HEK293 (cell line): ENCODE data around the gene NCKAP5.

Source experiments
- CTCF ChIA-PET: fragments of 350-600 bp; formaldehyde crosslinking; extraction: SDS; loops from one replicate; lab custom pipeline; 2021; ENCODE audit warnings: antibody characterized with exemption; lab: Yijun Ruan, JAX
- POLR2A ChIA-PET: fragments of 300-600 bp; formaldehyde crosslinking; extraction: SDS; loops from one replicate; lab custom pipeline; 2020; ENCODE audit warnings: antibody characterized with exemption, inconsistent platforms; lab: Yijun Ruan, JAX
- H3K27ac ChIP-seq: fragments of 200-500 bp; sonication (Bioruptor generic); 2 replicates; pipeline ENCODE4 v1.5.1; 2014; ENCODE audit warnings: low read depth, low read length, control low read depth, inconsistent platforms; ENCODE audit errors: extremely low read depth
- H3K36me3 ChIP-seq, 2 experiments: fragments of 200-500 bp in 1 of 2; sonication (Bioruptor generic) in 1 of 2; 1 replicate in 1 of 2; 2 replicates in 1 of 2; pipeline ENCODE4 v1.5.1; 2014 to 2017; ENCODE audit warnings: inconsistent platforms in 2 of 2, low read length in 2 of 2; ENCODE audit not compliant: control insufficient read depth in 2 of 2, insufficient read depth in 1 of 2
- H3K4me1 ChIP-seq: fragments of 200-500 bp; sonication (Bioruptor generic); 2 replicates; pipeline ENCODE4 v1.5.1; 2014; ENCODE audit warnings: mild to moderate bottlenecking, low read length, inconsistent platforms; ENCODE audit not compliant: control insufficient read depth, insufficient read depth
- H3K4me3 ChIP-seq: 2 replicates; pipeline ENCODE4 v1.5.1; 2011; ENCODE audit warnings: low read depth, mild to moderate bottlenecking, control low read depth, low read length, moderate library complexity
- H3K9me3 ChIP-seq: fragments of 200-500 bp; sonication (Bioruptor generic); 2 replicates; pipeline ENCODE4 v1.5.1; 2014; ENCODE audit warnings: low read depth, low read length, inconsistent platforms; ENCODE audit not compliant: control insufficient read depth, insufficient read depth
- BCL11B ChIP-seq: fragments of 450-650 bp; formaldehyde crosslinking; IDR thresholded peaks from 2 replicates; pipeline ENCODE4 v1.5.1; 2016; ENCODE audit warnings: low read depth, missing biosample characterization, missing genetic modification characterization
- CTCF ChIP-seq: fragments of 450-650 bp; formaldehyde crosslinking; IDR thresholded peaks from 2 replicates; pipeline ENCODE4 v1.5.1; 2016; ENCODE audit warnings: missing biosample characterization, missing genetic modification characterization
- EGR2 ChIP-seq: fragments of 450-650 bp; formaldehyde crosslinking; IDR thresholded peaks from 2 replicates; pipeline ENCODE4 v1.5.1; 2016; ENCODE audit warnings: low read depth, missing biosample characterization, missing genetic modification characterization
- GFI1B ChIP-seq: fragments of 450-650 bp; formaldehyde crosslinking; IDR thresholded peaks from 2 replicates; pipeline ENCODE4 v1.5.1; 2016; ENCODE audit warnings: missing biosample characterization, missing genetic modification characterization
- MYNN ChIP-seq: fragments of 450-650 bp; formaldehyde crosslinking; IDR thresholded peaks from 2 replicates; pipeline ENCODE4 v1.5.1; 2016; ENCODE audit warnings: missing biosample characterization, missing genetic modification characterization, borderline replicate concordance
- OSR2 ChIP-seq: fragments of 450-650 bp; formaldehyde crosslinking; IDR thresholded peaks from 2 replicates; pipeline ENCODE4 v1.5.1; 2016; ENCODE audit warnings: missing biosample characterization, missing genetic modification characterization
- PRDM2 ChIP-seq: fragments of 450-650 bp; formaldehyde crosslinking; IDR thresholded peaks from 2 replicates; pipeline ENCODE4 v1.5.1; 2016; ENCODE audit warnings: missing biosample characterization, missing genetic modification characterization, borderline replicate concordance
- SP2 ChIP-seq: fragments of 450-650 bp; formaldehyde crosslinking; IDR thresholded peaks from 2 replicates; pipeline ENCODE4 v1.5.1; 2016; ENCODE audit warnings: missing biosample characterization, missing genetic modification characterization
- ZNF10 ChIP-seq: fragments of 450-650 bp; formaldehyde crosslinking; IDR thresholded peaks from 2 replicates; pipeline ENCODE4 v1.5.1; 2017; ENCODE audit warnings: missing biosample characterization, missing genetic modification characterization
- ZNF133 ChIP-seq: fragments of 450-650 bp; formaldehyde crosslinking; IDR thresholded peaks from 2 replicates; pipeline ENCODE4 v1.5.1; 2016; ENCODE audit warnings: missing biosample characterization, missing genetic modification characterization
- ZNF146 ChIP-seq: fragments of 450-650 bp; formaldehyde crosslinking; IDR thresholded peaks from 2 replicates; pipeline ENCODE4 v1.5.1; 2016; ENCODE audit warnings: missing biosample characterization, missing genetic modification characterization
- ZNF148 ChIP-seq: fragments of 450-650 bp; formaldehyde crosslinking; IDR thresholded peaks from 2 replicates; pipeline ENCODE4 v1.5.0; 2017; ENCODE audit warnings: missing biosample characterization, missing genetic modification characterization, borderline replicate concordance
- ZNF157 ChIP-seq: fragments of 450-650 bp; formaldehyde crosslinking; IDR thresholded peaks from 2 replicates; pipeline ENCODE4 v1.5.1; 2016; ENCODE audit warnings: missing biosample characterization, missing genetic modification characterization
- ZNF239 ChIP-seq: fragments of 450-650 bp; formaldehyde crosslinking; IDR thresholded peaks from 2 replicates; pipeline ENCODE4 v1.5.1; 2016; ENCODE audit warnings: missing biosample characterization, missing genetic modification characterization
- ZNF302 ChIP-seq: fragments of 450-650 bp; formaldehyde crosslinking; IDR thresholded peaks from 2 replicates; pipeline ENCODE4 v1.5.1; 2016; ENCODE audit warnings: missing biosample characterization, missing genetic modification characterization, low read depth
- ZNF473 ChIP-seq: fragments of 450-650 bp; formaldehyde crosslinking; IDR thresholded peaks from 2 replicates; pipeline ENCODE4 v1.5.1; 2017; ENCODE audit warnings: missing biosample characterization, missing genetic modification characterization
- ZNF501 ChIP-seq: fragments of 450-650 bp; formaldehyde crosslinking; IDR thresholded peaks from 2 replicates; pipeline ENCODE4 v1.5.1; 2016; ENCODE audit warnings: missing biosample characterization, missing genetic modification characterization
- ZNF513 ChIP-seq: fragments of 450-650 bp; IDR thresholded peaks from 2 replicates; pipeline ENCODE4 v1.5.1; 2018; ENCODE audit warnings: missing biosample characterization, missing genetic modification characterization
- ZNF521 ChIP-seq: fragments of 450-650 bp; formaldehyde crosslinking; IDR thresholded peaks from 2 replicates; pipeline ENCODE4 v1.5.1; 2017; ENCODE audit warnings: missing biosample characterization, mild to moderate bottlenecking, missing genetic modification characterization
- ZNF660 ChIP-seq: fragments of 450-650 bp; IDR thresholded peaks from 2 replicates; pipeline ENCODE4 v1.5.1; 2018; ENCODE audit warnings: missing biosample characterization, mild to moderate bottlenecking, missing genetic modification characterization
- ZNF664 ChIP-seq: fragments of 450-650 bp; formaldehyde crosslinking; IDR thresholded peaks from 2 replicates; pipeline ENCODE4 v1.5.1; 2016; ENCODE audit warnings: missing biosample characterization, missing genetic modification characterization
- ZNF792 ChIP-seq: fragments of 450-650 bp; formaldehyde crosslinking; IDR thresholded peaks from 2 replicates; pipeline ENCODE4 v1.5.1; 2016; ENCODE audit warnings: missing biosample characterization, missing genetic modification characterization

The NCKAP5 gene

GRCh38 chr2:133169274-133169912 lies 398.9 kb downstream of the NCKAP5 start:
- ChIA-PET POLR2A (no interaction called here), CTCF (interaction anchor here (1.2 to 4.1 kb wide), 3 partner anchors 518 to 675 kb away, joined by 5 to 41 read pairs (median 8); no protein-coding TSS in a partner anchor)
- H3K27ac ChIP-seq: no peak overlapping the region
- no peak overlapping the region for H3K4me3 ChIP-seq
- H3K36me3 ChIP-seq: no peaks in the 10 kb centered on the region
- H3K4me1 ChIP-seq: no peaks in the 10 kb centered on the region
- H3K9me3 ChIP-seq: no peaks in the 10 kb centered on the region
- no peak for TF ChIP-seq CTCF (tag by site-specific recombination)
- TF ChIP-seq ZNF146 (tag by site-specific recombination): no peak
- no peak for TF ChIP-seq ZNF157 (tag by site-specific recombination)
- no peak for TF ChIP-seq PRDM2
- no peak for TF ChIP-seq OSR2 (tag by site-specific recombination)
- TF ChIP-seq ZNF660: no peak
- no peak for TF ChIP-seq ZNF501
- TF ChIP-seq ZNF10: no peak
- no peak for TF ChIP-seq GFI1B
- no peak for TF ChIP-seq ZNF513 (tag by site-specific recombination)
- TF ChIP-seq BCL11B (tag by site-specific recombination): no peak
- TF ChIP-seq SP2: no peak
- TF ChIP-seq ZNF239 (tag by site-specific recombination): no peak
- TF ChIP-seq ZNF133 (tag by site-specific recombination): no peak
- TF ChIP-seq MYNN (tag by site-specific recombination): no peak
- TF ChIP-seq, all 188 proteins: peak for 0

GRCh38 chr2:133167990-133168389 lies 400.3 kb downstream of the NCKAP5 start:
- no peaks in the 10 kb centered on the region for H3K36me3 ChIP-seq
- ChIA-PET CTCF (interaction anchor here (0.6 to 2.6 kb wide), 6 partner anchors 186 to 717 kb away, joined by 3 to 10 read pairs (median 4); no protein-coding TSS in a partner anchor), POLR2A (interaction anchor here (0.7 kb wide), 1 partner anchor 136 kb away, joined by 4 read pairs; no protein-coding TSS in a partner anchor)
- H3K4me1 ChIP-seq: no peaks in the 10 kb centered on the region
- no peak overlapping the region for H3K27ac ChIP-seq
- no peaks in the 10 kb centered on the region for H3K9me3 ChIP-seq
- no peak overlapping the region for H3K4me3 ChIP-seq
- no peak for TF ChIP-seq ZNF660
- no peak for TF ChIP-seq ZNF148 (tag by site-specific recombination)
- no peak for TF ChIP-seq ZNF302 (tag by site-specific recombination)
- no peak for TF ChIP-seq ZNF521 (tag by site-specific recombination)
- TF ChIP-seq ZNF792 (tag by site-specific recombination): no peak
- no peak for TF ChIP-seq EGR2 (tag by site-specific recombination)
- no peak for TF ChIP-seq ZNF473
- no peak for TF ChIP-seq ZNF664 (tag by site-specific recombination)
